ENCODE measurements around the gene ITSN1.

Gene ITSN1

DNA sequence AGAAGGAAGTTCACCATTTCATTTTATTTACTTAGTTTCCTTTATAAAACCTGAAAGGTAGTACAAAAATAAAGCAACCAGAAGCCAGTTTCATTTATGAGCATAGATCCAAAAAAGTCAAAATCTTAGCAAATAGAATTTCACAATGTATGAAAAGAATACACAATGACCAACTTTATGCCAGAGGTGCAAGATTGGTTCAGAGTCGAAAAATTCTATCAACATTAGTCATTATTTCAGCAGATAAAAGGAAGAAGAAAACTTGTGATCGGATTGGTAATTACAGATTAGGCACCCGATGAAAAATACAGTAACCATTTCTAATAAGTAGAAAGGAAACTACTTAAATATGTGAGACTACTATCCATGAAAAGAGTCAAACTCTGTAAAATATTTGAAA, 89.1 kb downstream of the ITSN1 start:
- no peak for DNase-seq (ENCODE audit: low spot score)

DNA sequence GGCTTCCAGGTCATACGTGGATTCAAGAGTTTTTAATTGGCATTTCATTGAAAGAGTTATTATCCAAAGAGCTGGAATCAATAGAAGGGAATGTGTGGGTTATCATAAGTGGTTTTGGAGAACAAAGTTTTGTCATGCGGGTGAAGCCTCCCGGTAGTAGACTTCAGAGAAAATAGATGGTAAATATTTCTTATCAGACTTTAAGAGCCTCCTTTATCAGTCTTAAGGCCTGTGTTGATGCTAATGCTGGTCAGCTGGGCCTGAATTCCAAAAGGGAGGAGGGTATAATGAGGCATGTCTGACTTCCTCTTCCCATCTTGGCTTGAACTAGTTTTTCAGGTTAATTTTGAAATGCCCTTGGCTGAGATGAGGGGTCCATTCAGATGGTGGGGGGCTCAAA, 89.7 kb downstream of the ITSN1 start:
- DNase-seq (ENCODE audit: low spot score), result no peak

DNA sequence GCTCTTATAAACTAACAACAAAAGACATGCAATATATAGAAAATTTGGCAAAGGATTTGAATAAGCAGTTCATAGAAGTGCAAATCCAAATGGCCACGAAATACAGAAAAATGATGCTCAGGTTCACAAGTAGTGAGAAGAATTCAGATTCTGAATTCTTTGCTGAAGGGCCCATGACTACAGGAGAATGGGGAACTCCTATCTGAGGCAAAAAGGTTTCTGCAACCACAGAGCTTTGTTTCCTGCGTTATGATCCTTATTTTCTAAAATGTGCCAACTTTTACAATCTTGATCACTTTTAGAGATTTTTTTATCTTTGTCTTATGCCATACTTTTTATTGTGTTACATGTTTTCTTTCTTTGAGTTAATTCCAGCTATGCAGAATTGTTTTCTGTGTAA, 91.3 kb downstream of the ITSN1 start:
- no peak for DNase-seq (ENCODE audit: low spot score)

DNA sequence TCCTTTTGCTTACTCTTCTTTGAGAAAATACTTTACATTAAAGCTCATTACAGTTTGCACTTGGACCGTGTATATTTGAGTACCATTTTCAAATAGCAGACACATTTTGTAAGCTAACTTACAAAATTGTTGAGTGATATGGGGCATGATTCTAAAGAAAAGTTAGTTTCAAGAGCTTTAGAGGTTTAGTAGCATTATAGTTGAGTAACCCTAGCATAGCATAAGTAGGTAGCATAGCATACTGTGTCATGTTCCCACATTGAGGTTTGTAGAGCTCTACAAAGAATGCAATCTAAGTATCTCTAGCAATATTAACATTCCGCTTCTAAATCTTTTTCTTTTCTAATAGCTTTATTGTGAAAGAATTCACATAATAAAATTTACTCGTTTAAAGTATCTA, 92.0 kb downstream of the ITSN1 start:
- no peak for DNase-seq (ENCODE audit: low spot score)

DNA sequence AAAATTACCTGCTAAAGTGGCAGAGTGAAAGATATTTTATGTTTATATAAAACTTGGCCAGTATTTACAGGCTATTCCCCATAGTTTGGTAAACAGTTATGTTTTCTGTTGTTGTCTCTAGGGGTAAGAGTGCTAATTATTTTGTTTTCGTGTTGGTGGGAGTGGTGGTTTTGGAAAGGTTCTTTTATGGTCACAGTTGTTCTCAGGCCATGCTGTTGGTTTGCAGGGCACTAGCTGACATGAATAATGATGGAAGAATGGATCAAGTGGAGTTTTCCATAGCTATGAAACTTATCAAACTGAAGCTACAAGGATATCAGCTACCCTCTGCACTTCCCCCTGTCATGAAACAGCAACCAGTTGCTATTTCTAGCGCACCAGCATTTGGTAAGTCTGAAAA, 92.5 kb downstream of the ITSN1 start:
- DNase-seq (ENCODE audit: low spot score), result no peak

DNA sequence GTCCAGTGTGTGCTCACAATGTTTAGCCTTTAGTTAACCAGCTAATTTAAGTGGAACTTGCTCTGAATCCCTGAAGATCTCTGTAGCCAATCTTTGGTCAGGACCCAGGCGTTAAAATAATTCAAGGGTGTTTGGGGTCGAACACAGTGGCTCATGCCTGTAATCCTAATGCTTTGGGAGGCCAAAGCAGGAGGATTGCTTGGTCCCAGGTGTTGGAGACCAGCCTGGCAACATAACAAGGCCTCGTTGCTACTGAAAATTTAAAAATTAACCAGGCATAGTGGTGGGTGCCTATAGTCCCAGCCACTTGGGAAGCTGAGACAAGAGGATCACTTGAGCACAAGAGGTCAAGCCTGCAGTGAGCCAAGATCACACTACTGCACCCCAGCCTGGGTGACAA, 94.3 kb downstream of the ITSN1 start:
- DNase-seq (ENCODE audit: low spot score), result no peak

DNA sequence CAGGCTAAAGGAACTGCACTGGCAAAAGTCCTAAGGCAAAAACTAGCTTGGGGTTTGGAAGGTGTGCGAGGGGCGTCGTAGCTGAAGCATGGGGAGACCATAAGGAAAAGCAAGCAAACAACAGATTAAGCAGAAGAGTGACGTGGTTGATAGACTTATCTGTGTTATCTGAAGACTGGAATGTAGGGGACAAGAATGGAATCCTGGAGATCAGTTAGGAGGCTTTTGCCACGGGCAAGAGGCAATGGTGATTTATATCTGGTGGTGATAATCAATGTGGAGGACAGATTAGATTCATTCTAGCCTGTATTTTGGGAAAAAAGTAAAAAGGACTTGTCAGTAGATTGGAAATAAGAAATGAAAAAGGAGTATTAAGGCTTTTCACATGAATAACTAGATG, 97.4 kb downstream of the ITSN1 start:
- no peak for DNase-seq (ENCODE audit: low spot score)

DNA sequence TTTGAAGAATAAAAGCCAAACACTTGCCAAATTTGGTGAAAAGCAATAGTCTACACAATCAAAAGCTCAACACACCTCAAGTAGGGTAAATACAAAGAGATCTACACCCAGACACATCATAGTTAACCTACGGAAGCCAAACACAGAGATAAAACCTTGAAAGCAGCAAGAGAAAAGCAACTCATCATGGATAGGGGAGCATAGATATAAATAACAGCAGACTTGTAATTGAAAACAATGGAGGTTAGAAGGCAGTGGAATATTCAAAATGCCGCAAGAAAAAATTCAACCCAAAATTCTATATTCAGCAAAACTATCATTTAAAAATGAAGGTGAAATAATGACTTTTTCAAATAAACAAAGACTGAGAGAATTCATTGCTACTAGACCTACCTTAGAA, 105.1 kb downstream of the ITSN1 start:
- DNase-seq (ENCODE audit: low spot score), result no peak

DNA sequence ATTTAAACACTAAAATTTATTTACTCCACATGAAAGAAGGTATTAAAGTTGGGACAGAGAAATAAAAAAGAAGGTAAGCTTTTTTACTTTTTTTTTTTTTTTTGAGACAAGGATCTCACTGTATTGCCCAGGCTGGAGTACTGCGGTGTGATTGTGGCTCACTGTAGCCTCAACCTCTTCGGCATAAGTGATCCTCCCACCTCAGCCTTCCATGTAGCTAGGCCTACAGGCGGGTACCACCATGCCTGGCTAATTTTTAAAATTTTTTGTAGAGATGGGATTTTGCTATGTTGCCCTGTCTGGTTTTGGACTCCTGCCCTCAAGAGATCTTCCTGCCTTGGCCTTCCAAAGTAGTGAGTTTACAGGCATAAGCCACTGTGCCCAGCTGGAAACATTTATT, 106.6 kb downstream of the ITSN1 start:
- no peak for DNase-seq (ENCODE audit: low spot score)

DNA sequence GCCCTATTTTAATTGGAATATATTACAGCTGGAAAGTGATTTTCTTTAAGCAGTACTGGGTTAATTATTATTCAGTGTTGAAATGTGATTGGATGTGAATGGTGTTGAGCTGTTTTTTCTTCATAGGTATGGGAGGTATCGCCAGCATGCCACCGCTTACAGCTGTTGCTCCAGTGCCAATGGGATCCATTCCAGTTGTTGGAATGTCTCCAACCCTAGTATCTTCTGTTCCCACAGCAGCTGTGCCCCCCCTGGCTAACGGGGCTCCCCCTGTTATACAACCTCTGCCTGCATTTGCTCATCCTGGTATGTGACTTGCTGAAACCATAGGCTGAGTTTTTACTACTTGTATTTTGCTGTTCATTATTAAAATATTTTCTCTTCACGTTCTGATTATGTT, 107.7 kb downstream of the ITSN1 start:
- DNase-seq (ENCODE audit: low spot score), result no peak

DNA sequence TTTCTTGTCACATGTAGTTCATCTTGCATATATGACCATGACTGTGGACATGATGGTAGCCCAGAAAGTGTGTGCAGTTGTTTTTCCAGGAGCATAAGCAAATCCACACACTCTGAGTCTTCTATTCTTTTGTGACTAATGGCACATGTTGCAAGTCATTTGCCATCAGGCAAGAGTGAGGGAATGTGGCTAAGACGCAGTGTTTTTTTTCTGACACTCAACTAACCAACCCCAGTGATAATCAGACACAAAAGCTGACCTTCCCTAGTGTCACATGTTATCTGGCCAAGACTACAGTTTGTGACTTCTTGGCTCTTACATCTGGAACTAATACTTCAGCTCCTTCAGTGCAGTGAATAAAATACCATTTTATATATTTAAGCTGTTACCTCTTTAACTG, 108.8 kb downstream of the ITSN1 start:
- no peak for DNase-seq (ENCODE audit: low spot score)

DNA sequence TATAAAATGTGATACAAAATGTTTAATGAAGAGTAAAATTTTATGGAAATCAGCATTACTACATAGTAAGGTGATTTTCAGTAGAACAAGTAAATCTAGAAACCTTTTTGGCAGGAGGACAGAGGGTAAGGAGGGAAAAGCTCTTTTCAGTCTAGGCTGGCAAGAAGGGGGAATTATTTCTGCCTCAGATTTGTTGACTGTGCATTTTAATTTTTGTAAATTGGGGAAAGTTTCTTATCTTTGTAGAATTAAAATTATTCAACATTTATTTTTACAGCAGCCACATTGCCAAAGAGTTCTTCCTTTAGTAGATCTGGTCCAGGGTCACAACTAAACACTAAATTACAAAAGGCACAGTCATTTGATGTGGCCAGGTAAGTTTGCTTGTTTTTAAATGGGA, 109.2 kb downstream of the ITSN1 start:
- DNase-seq (ENCODE audit: low spot score), result no peak

DNA sequence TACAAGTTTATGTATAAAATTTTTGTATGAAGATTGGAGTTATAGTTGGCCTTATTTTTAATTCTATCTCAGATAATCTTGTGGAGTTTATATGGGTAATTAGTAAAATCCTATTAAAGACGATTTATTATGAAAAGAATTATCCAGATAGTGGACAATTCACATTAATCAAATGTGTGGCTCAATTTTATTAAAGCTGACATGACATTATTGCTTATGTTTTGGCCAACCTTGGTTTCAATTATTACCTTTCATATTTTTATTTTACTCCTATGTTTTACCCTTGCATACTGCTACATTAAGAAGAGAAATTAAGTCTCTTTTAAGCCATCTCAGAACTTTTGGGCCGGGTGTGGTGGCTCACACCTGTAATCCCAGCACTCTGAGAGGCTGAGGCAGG, 110.0 kb downstream of the ITSN1 start:
- no peak for DNase-seq (ENCODE audit: low spot score)

DNA sequence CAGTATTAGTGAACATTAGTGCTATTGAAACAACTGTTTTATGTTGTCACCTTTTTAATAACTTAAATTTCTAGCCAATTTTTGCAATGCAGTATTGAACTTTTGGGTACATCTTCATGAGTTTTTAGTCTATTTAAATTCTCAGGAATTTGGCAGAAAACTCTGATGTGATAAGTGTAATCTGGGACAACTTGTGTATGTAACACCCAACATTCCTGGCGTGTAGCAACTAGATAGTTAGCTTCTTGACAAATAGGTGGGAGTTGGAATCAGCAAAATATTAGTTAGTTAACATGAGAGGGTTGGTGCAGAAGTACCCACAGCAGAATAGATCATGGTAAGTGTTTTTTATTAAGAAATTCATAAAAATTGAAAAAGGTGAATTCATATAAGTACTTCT, 111.6 kb downstream of the ITSN1 start:
- DNase-seq (ENCODE audit: low spot score), result no peak

DNA sequence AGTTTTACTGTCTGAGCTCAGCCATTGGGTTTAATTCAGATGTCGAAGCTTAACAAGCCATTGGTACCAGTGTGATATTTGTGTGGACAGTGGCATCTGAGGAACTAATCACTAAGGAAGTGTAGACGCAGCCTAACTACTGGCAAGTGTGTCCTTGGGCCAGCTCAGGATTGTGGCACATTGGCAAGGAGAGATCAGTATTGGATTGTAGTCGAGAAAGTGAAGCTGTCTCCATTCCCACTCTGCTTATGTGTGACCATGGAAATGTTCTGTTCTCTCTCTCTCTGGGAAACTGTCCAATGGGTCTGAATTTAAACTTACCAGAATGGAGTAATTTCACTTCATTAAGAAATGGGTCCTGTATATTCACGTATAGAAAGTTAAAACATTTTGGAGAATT, 112.2 kb downstream of the ITSN1 start:
- DNase-seq (ENCODE audit: low spot score), result no peak

DNA sequence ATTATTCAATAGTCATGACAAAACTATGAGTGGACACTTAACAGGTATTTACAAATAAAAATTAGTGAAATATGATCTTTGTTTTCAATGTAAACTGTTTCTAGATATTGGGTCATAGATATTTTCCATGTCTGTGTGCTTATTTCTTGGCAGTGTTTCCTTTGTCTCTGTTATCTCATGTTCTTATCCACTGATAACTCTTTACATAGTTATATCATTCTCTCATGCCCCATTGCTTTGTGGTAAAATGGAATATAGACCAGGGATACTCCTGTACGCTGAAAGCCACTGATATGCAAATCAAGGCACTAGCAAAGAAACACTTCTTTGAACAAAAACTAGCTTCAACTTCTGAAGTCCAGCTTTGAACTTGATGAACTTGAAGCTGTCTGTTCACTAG, 113.1 kb downstream of the ITSN1 start:
- no peak for DNase-seq (ENCODE audit: low spot score)

DNA sequence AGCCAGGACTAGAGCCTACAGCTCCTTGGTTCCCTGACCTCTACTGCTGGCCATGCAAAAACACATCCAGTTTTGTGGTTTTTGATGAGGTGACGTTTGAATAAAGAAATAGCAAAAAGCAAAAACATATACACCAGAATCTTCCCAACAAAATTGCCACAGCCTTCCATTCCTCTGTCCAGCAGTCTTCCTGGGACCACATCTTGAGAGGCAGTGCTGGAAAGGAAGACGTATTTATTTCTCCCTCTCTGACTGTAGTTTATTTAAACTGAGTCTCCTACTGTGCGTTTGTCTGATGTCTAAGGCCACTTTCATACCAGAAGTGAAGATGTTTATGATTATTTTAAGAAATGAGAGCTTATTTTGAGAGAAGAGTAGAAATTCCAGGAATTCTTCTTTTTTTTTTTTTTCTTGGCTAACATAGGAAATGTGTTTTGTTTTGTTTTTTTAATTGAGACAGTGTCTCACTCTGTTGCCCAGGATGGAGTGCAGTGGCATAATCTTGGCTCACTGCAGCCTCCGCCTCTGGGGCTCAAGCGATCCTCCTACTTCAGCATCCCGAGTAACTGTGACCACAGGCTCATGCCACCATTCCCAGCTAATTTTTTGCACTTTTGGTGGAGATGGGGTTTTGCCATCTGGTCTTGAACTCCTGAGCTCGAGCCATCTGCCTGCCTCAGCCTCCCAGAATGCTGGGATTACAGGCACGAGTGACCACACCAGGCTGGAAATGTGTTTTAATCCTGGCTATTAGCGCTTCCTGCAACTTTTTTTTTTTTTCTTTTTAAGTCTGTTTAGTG, 118.5 kb downstream of the ITSN1 start:
- no peak for DNase-seq (ENCODE audit: low spot score)

DNA sequence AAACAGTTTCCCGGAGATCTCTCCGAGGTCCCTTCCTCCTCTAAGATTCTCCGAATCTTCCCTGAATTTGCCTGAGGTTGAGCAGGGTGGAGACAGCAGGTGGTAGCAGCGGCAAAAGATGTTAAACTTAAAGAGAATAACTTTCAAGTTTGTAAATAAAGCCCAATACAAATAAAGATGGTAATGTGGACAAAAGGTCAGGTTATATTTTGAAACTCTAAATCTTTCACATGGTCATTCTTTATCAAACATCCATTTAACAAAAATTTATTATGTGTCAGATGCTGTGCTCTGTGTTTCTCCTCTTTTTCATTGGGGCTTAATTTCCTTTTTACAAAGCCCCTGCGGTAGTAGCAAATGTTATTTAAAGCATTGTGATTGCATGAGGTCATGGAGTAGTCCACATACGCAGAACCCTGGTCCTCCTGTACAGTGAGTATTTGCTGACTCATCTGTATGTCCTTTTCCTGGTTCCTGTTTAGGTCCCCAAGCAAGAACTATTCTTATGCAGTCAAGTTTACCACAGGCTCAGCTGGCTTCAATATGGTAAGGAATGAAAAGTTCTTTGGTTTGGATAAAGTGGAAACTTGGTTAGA, 119.2 kb downstream of the ITSN1 start:
- no peak for DNase-seq (ENCODE audit: low spot score)

DNA sequence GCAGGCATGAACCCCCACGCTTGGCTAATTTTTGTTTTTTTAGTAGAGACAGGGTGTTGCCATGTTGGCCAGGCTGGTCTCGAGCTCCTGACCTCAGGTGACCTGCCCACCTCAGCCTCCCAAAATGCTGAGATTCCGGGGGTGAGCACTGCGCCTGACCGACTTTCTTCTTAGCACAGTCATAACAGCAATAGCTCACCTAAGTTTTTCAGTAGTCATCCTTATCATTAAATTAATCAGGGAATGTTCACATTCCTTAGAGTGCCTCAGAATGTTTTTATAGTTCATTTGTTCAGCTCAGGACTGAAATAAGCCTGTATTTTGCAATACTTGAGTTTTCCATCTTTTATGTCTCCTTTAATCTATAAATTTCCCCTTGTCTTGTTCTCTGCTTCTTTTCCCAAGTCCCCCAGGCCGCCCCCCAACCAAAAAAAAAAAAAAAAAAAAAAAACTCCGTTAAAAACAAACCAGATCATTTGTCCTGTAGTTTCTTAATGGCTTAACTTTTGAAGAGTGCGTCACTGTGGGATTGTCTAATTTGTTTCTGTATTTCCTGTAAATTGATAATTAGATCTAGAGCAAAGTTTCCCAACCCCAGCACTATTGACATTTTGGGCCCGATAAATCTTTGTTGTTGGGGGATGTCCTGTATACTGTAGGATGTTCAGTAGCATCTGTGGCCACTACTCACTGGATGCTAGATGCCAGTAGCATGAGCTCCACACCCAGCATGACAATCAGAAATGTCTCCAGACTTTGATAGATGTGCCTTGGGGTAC, 120.7 kb downstream of the ITSN1 start:
- DNase-seq (ENCODE audit: low spot score), result no peak

DNA sequence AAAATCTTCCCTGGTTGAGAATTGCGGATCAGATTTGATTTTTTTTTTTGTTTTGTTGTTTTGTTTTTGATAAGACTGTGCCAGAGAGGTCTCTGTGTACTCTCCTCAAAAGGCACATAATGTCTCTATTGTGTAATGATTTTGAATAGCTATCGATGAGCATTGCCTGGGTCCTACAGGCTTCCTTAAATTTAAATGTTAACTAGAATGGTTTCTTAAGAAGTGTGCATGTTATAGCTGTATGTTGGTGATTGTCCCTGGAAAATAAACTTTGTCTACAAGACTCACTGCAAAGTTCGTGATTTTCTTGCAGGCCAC, 121.2 kb downstream of the ITSN1 start:
- no peak for DNase-seq (ENCODE audit: low spot score)

DNA sequence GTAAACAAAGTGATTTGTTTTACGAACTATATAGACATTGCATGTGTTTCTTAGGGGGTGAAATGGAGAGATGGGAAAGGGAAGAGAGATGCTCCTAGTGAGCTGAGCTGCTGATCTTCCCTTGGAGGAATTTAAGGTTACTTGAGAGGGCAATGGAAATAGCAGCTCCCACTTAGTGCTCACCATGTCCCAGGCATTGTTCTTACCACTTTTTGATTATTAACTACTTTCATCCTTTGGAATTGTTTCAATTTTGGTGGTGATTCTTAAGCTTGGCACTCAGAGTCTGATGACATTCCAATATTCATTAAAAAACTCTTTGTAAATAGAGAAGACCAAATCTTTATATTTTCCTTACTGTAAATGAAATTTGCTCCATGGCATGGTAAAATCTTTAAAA, 124.9 kb downstream of the ITSN1 start:
- no peak for DNase-seq (ENCODE audit: low spot score)

DNA sequence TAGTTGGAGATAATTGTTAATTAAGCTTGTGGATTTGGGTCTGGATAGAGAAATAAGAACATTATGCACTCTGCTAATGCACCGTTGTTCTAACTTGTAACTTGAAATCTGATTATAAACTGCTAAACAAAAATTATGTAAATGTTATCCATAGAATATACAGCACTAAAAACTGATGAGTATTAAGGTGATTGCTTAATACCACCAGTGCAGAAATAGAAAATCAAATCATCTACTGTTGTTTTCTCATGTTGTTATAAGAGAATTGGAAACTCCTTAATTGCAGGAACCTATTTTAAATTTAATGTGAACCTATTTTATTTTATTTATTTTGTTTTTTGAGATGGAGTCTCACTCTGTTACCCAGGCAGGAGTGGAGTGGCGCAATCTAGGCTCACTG, 125.7 kb downstream of the ITSN1 start:
- DNase-seq (ENCODE audit: low spot score), result no peak

DNA sequence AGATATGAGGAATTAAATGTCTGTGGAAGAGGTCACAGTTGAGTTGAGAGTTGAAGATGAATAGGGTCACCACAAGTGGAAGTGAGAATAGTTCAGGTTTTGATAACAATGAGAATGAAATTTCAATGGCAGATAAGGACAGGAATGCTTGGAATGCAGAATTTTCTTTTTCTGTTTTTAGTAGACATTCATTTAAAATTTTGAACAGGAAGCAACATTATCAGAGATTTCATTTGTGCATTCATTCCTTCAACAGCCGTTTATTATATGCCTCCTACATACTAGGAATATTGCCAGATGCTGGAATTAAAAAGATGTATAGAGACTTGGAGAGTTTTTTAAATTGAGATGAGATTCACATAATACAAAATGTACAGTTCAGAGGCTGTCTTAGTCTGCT, 126.8 kb downstream of the ITSN1 start:
- no peak for DNase-seq (ENCODE audit: low spot score)

DNA sequence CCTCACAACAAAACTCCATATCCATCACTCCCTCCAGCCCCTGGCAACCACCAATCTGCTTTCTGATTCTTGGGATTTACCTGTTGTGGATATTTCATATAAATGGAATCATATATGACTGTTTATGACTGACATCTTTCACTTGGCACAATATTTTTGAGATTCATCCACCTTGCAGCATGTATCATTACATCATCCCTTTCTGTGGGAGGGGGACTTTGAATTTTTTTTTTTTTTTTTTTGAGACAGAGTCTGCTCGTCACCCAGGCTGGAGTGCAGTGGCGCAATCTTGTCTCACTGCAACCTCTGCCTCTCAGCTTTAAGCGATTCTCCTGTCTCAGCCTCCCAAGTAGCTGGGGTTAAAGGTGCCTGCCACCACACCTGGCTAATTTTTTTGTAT, 128.2 kb downstream of the ITSN1 start:
- no peak for DNase-seq (ENCODE audit: low spot score)

Data from left forelimb (tissue), 1 donor.